Erythroblast (primary cell): ENCODE data around the gene DDOST.

Experiments
- GATA1 ChIP-seq: IDR thresholded peaks from 2 replicates; pipeline ENCODE4 v1.6.1; 2011; ENCODE audit warnings: low read depth, mild to moderate bottlenecking, control low read depth, low read length, moderate library complexity
- POLR2A ChIP-seq: IDR thresholded peaks from 2 replicates; pipeline ENCODE4 v1.6.1; 2011; ENCODE audit warnings: mild to moderate bottlenecking, low read length

- TF ChIP-seq POLR2A, result no peak
- no peak for TF ChIP-seq GATA1
Observed at GRCh38 chr1:20611652-20612051, 49.5 kb downstream of the DDOST start.
